ENCODE data around the gene GRN. TPM values are rescaled to one million over a fixed set of nuclear protein-coding genes. Genes with fewer than 3 reads are reported as not detected.

Gene GRN
- total and polyA plus RNA-seq, 2 of the 8 experiments (the other 6 are each of a cell fraction or from before 2014, with no cell fraction given), result 108 to 387 TPM

- Histone ChIP-seq H2BK15ac (ENCODE audit: low read length) (no peak overlapping the region; the same call in 1 of the 2 replicates), H3K14ac (ENCODE audit: insufficient read length) (no peak overlapping the region), H3K4me3 (ENCODE audit: extremely low read depth in 1 of 4, insufficient read depth in 2 of 4, low read depth in 3 of 4, low read length in 4 of 4) (peak overlapping the region; percentile 71 to 100 (median 76)), H3K4me2 (ENCODE audit: insufficient read depth in 1 of 2, low read depth in 2 of 2, low read length in 2 of 2) (peak overlapping the region; percentile 52 to 79), H4K8ac (ENCODE audit: extremely low read depth, insufficient read depth, low read length) (peak overlapping the region; percentile 7; the same call in 1 of the 2 replicates), H4K20me1 (replicated peaks in 1 of 2; ENCODE audit: control insufficient read depth in 1 of 2, insufficient read depth in 2 of 2, low read length in 2 of 2) (peaks cover 3 to 19% of the 10 kb centered on the region in 2 experiments), H3K23ac (ENCODE audit: insufficient read length) (no peak overlapping the region), H3K9me3 (ENCODE audit: insufficient read depth in 2 of 2, low read depth in 1 of 2, low read length in 1 of 2) (no peaks in the 10 kb centered on the region), H3K79me1 (ENCODE audit: low read depth, low read length) (peaks cover 9% of the 10 kb centered on the region), H3K56ac (replicated peaks; ENCODE audit: insufficient read length, low read depth, low read length) (no peak overlapping the region), H2BK5ac (ENCODE audit: low read depth, low read length) (peak overlapping the region; percentile 24; the same call in 1 of the 2 replicates), H3K9ac (replicated peaks in 1 of 4; ENCODE audit: extremely low read depth in 1 of 4, low read depth in 3 of 4, low read length in 3 of 4) (peak overlapping the region; percentile 34 to 64 (median 42); a peak in 5 of 7 replicates), H2AFZ (ENCODE audit: low read length) (no peak overlapping the region), H2BK12ac (ENCODE audit: low read depth, low read length) (no peak overlapping the region), H3K23me2 (ENCODE audit: low read depth, low read length) (peaks cover 2% of the 10 kb centered on the region; the same call in 1 of the 2 replicates), H4K5ac (ENCODE audit: insufficient read length, low read depth, low read length) (no peak overlapping the region), H3K18ac (ENCODE audit: extremely low read depth, low read length) (peak overlapping the region; percentile 71), H3K4ac (replicated peaks; ENCODE audit: insufficient read length, low read depth, low read length) (no peak overlapping the region), H2BK20ac (ENCODE audit: low read length) (no peak overlapping the region), H4K91ac (replicated peaks; ENCODE audit: insufficient read length, low read length) (peak overlapping the region; percentile 34), H2AK5ac (ENCODE audit: low read depth, low read length) (no peak overlapping the region), H3K27me3 (replicated peaks in 1 of 4; ENCODE audit: control insufficient read depth in 3 of 4, extremely low read depth in 1 of 4, insufficient read depth in 3 of 4, low read length in 3 of 4) (no peaks in the 10 kb centered on the region), H3K4me1 (replicated peaks in 1 of 4; ENCODE audit: control insufficient read depth in 3 of 4, insufficient read depth in 4 of 4, low read length in 3 of 4) (peaks cover 9 to 23% (median 18%) of the 10 kb centered on the region in 4 experiments), H3K36me3 (ENCODE audit: control insufficient read depth in 2 of 4, insufficient read depth in 4 of 4, low read length in 3 of 4) (peaks cover 0 to 6% (median 1%) of the 10 kb centered on the region in 4 experiments; a peak in 1 of 8 replicates), H2BK120ac (replicated peaks; ENCODE audit: low read depth, low read length) (no peak overlapping the region), H3K79me2 (ENCODE audit: control insufficient read depth in 1 of 2, insufficient read depth in 2 of 2, low read length in 2 of 2) (peaks cover 0 to 7% of the 10 kb centered on the region in 2 experiments; a peak in 1 of 4 replicates), H3K27ac (ENCODE audit: low read depth, low read length) (0 out of 2 replicates have a peak overlapping the region, but pooled peaks have one; percentile 30)
- ChIA-PET CTCF (ENCODE audit: partially characterized antibody) (interaction anchor here (0.6 to 10.1 kb wide), 14 partner anchors 8 to 482 kb away, joined by 3 to 177 read pairs (median 4); partner anchors contain the start of gene GRN), POLR2A (ENCODE audit: partially characterized antibody) (interaction anchor here (0.7 to 3.8 kb wide), 8 partner anchors 9 to 160 kb away, joined by 3 to 15 read pairs (median 4); no protein-coding TSS in a partner anchor)
- 3% methylated on average over 16 of the region's 45 CpGs; no CpG with 5 or more reads in 1 of the 2 experiments for WGBS, 2 experiments (ENCODE audit: extremely low coverage in 1 of 2, insufficient coverage in 1 of 2, insufficient read length in 1 of 2, insufficient replicate concordance in 2 of 2, low coverage in 1 of 2, low lambda C conversion rate in 2 of 2, missing lambda C conversion rate in 1 of 2)
- FAIRE-seq (no peak), DNase-seq (ENCODE audit: low read depth in 1 of 2, low spot score in 2 of 2) (peak in 1 of 2 experiments; percentile 66)
- TF ChIP-seq SIN3A (conservative IDR thresholded peaks at IDR 0.05 in 1 of 2, IDR thresholded peaks at IDR 0.05 in 1 of 2; ENCODE audit: low read depth in 1 of 2, low read length in 2 of 2), result no peak
- TF ChIP-seq TAF1 (IDR thresholded peaks at IDR 0.05; ENCODE audit: low read depth, low read length), result 0 out of 2 replicates have a peak, but pooled peaks have one; percentile 5
- TF ChIP-seq CHD2 (IDR thresholded peaks at IDR 0.05; ENCODE audit: low read length), result no peak
- TF ChIP-seq, protein P1, sequence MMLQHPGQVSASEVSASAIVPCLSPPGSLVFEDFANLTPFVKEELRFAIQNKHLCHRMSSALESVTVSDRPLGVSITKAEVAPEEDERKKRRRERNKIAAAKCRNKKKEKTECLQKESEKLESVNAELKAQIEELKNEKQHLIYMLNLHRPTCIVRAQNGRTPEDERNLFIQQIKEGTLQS (IDR thresholded peaks at IDR 0.05; ENCODE audit: insufficient read depth, low read depth, low read length), result no peak
- TF ChIP-seq E2F6 (IDR thresholded peaks at IDR 0.05), result no peak
- no peak for TF ChIP-seq EZH2 (IDR thresholded peaks at IDR 0.05; ENCODE audit: low read depth, low read length, severe bottlenecking)
- peak; percentile 32 for TF ChIP-seq SAP30 (IDR thresholded peaks at IDR 0.05; ENCODE audit: insufficient read depth, insufficient replicate concordance, low read length)
- no peak for TF ChIP-seq TEAD4 (IDR thresholded peaks at IDR 0.05; ENCODE audit: low read depth, low read length)
- TF ChIP-seq KDM4A (IDR thresholded peaks at IDR 0.05; ENCODE audit: low read depth, low read length, severe bottlenecking), result peak; percentile 86
Measured at GRCh38 chr17:44362949-44363612, 18.0 kb downstream of the GRN start.
